Endothelial cell of umbilical vein (primary cell): ENCODE measurements around the gene ICE1.

Experiments used
- FOS ChIP-seq: IDR thresholded peaks from 2 replicates; pipeline ENCODE4 v1.6.1; 2011; ENCODE audit warnings: mild to moderate bottlenecking, low read length, moderate library complexity, borderline replicate concordance; ENCODE audit not compliant: insufficient read depth
- GATA2 ChIP-seq: IDR thresholded peaks from 2 replicates; pipeline ENCODE4 v1.7.0; 2011; ENCODE audit warnings: low read depth, mild to moderate bottlenecking, moderate library complexity, mixed read lengths, low read length; ENCODE audit not compliant: insufficient read length, insufficient read depth
- JUN ChIP-seq: IDR thresholded peaks from 2 replicates; pipeline ENCODE4 v1.6.1; 2011; ENCODE audit warnings: borderline replicate concordance, low read depth; ENCODE audit not compliant: insufficient read length, insufficient read depth
- MYC ChIP-seq: IDR thresholded peaks from one replicate; pipeline ENCODE4 v1.6.1; 2011; ENCODE audit warnings: mild to moderate bottlenecking, low read depth, low read length
- POLR2A ChIP-seq: IDR thresholded peaks from 2 replicates; pipeline ENCODE4 v1.6.1; 2012; ENCODE audit warnings: low read depth, mild to moderate bottlenecking, control low read depth, low read length
- POLR2AphosphoS5 ChIP-seq: IDR thresholded peaks from 2 replicates; pipeline ENCODE4 v1.6.1; 2012; ENCODE audit warnings: low read depth, mild to moderate bottlenecking, control low read depth, low read length, moderate library complexity; ENCODE audit not compliant: insufficient read depth
- TF ChIP-seq, protein P1 (sequence below), 2 donors: IDR thresholded peaks; 1 replicate in 1 of 2; 2 replicates in 1 of 2; pipeline ENCODE4 v1.5.1; 2011; ENCODE audit warnings: low read length in 2 of 2, mild to moderate bottlenecking in 2 of 2, moderate library complexity in 2 of 2, control low read depth in 1 of 2, inconsistent platforms in 1 of 2, low read depth in 1 of 2; ENCODE audit not compliant: insufficient read depth in 1 of 2; ENCODE audit errors: extremely low read depth in 1 of 2
- TF ChIP-seq, protein P2 (sequence below): IDR thresholded peaks from 2 replicates; pipeline ENCODE4 v1.6.1; 2011; ENCODE audit not compliant: insufficient read depth, insufficient read length

DNA sequence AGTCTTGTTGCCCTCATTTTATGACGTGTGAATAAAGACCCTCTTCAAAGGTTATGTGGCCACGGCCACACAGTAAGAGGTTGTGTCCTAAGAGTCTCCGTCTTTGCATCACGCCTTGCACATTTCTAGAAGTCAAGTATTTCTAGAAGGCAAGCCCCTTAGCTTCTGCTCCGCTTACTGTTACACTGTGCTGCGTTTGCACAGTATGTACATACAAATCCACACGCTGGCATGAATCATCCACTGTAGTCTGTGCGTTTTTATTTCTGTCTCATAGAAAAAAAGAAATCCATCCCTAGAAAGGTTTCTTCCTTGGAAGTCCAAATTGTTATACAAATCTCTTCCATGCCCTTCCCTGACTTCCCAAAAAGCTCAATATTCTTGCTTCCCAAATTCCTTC is 21.4 kb upstream of the ICE1 start:
- TF ChIP-seq POLR2A (no peak), POLR2AphosphoS5 (no peak), MYC (no peak), GATA2 (no peak), JUN (no peak), FOS (no peak)
- TF ChIP-seq, protein P1, sequence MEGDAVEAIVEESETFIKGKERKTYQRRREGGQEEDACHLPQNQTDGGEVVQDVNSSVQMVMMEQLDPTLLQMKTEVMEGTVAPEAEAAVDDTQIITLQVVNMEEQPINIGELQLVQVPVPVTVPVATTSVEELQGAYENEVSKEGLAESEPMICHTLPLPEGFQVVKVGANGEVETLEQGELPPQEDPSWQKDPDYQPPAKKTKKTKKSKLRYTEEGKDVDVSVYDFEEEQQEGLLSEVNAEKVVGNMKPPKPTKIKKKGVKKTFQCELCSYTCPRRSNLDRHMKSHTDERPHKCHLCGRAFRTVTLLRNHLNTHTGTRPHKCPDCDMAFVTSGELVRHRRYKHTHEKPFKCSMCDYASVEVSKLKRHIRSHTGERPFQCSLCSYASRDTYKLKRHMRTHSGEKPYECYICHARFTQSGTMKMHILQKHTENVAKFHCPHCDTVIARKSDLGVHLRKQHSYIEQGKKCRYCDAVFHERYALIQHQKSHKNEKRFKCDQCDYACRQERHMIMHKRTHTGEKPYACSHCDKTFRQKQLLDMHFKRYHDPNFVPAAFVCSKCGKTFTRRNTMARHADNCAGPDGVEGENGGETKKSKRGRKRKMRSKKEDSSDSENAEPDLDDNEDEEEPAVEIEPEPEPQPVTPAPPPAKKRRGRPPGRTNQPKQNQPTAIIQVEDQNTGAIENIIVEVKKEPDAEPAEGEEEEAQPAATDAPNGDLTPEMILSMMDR (IDR thresholded peaks at IDR 0.05; ENCODE audit: extremely low read depth in 1 of 2, insufficient read depth in 1 of 2, low read depth in 1 of 2, low read length in 2 of 2) = no peak
- TF ChIP-seq, protein P2, sequence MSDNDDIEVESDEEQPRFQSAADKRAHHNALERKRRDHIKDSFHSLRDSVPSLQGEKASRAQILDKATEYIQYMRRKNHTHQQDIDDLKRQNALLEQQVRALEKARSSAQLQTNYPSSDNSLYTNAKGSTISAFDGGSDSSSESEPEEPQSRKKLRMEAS = no peak
